Measurements from ENCODE around the gene SGF29.
"Not testable (repeated sequence)": the region's sequence is repeated elsewhere in the genome, so short reads cannot be mapped to it uniquely, and the experiment has no call there.

Gene SGF29

DNA sequence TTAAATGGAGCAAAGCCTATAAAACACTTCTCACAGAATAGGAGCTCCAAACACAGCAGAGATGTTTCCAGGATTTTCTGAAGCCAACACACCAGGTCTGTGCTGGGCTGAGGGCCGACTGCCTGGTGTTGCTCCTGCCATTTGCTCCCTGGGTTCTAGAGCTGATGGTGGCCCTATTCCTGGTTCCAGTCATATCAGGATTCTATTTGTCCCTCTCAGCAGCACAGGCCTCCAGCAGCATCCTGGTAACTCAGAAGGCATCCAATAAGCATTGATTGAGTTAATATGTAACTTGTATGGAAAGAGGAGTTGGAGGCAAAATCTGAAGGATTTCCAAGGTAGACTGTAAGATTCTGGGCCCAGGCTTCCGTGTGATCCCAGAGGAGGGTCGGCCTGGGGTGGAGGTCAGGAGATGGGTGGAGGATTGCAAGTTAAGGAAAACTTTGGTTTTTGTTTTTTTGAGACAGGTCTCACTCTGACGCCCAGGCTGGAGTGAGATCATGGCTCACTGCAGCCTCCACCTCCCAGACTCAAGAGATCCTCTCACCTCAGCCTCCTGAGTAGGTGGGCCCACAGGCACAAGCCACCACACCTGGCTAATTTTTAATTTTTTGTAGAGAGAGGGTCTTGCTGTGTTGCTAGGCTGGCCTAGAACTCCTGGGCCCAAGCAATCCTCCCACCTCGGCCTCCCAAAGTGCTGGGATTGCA, 20.6 kb upstream of the SGF29 start:
- DNase-seq (ENCODE audit: low read depth in 2 of 2): no peak

DNA sequence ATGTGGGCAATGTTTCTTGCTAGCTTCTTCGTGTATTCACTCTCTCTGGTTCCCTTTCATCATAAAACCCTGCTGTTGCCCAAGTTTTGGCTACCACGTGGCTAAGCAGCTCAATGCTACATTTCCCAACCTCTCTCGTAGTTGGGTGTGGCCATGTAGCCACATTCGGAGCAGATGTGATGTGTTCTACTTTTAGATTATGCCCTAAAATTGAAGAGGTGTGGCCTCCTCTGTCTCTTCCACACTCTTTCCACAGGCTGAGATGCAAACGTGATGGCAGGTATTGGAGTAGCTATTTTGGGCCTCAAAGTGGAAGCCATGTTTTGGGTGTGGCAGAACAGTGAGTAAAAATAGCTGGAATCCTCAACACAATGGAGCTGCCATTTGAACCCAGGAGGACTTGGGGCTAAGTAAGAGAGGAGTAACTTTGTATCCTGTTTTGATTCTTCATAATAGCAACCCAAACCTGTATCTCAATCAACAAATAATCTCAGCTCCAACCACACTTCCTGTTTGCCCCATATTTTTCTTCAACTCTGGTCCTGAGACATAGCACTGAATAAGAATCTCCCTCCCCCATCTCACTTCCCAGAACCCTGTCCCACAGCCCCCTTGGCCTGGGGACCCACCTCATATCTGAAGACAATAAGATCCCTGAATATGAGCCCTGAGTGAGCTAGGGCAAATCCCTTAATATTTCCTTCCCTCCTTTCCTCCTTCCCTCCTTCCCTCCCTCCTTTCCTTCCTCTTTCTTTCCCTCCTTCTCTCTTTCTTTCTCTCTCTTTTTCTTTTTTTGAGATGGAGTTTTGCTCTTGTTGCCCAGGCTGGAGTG, 19.0 kb upstream of the SGF29 start:
- DNase-seq (ENCODE audit: low read depth in 2 of 2): no peak

DNA sequence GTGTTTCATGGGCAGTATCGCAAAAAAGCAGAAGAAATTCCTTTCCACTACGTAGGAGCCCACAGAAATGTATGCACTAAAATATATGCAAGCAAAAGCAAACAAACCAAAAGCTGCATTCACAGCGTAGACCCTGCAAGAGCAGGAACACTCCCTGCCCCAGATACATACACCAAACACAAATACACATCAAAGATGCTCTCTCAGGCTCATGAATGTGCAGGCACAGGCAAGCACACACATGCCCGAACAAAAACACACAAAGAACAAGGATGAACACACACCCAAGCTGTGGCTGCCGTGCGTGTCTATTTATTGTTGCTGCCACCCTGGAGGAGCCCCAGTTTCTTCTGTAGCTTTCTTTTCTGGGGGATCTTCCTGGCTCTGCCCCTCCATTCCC, 16.6 kb upstream of the SGF29 start:
- DNase-seq (ENCODE audit: low read depth in 2 of 2): no peak

DNA sequence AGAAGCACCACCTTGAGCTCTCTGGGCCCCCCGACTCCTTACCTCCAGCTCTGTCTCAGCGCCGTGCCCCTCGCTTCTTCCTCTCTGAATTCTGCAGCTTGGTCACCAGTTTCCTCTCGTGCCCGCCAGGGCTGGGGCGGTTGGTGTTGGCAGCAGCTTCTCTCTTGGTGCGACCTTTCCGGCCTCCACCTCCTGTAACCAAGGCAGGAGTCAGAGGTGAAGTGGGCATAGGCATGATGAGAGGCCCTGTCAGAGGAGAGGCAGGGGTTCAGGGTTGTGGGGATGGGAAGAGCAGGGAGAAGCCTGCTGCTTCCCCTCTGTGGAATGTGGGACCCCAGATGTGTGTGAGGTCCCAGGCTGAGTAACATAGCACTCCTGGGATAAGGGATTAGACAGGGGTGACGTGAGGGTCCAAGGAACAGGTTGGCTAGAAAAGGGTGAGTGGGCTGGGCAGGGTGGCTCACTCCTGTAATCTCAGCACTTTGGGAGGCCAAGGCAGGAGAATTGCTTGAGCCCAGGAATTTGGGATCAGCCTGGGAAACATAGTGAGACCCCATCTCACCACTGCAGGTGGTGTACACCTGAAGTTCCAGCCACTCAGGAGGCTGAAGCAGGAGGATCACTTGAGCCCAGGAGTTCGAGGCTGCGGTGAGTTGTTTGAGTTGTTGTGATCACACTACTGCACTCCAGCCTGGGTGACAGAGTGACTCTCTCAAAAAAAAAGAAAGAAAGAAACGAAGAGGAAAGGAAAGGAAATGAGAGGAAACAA, 15.6 kb upstream of the SGF29 start:
- no peak for DNase-seq (ENCODE audit: low read depth in 2 of 2)

DNA sequence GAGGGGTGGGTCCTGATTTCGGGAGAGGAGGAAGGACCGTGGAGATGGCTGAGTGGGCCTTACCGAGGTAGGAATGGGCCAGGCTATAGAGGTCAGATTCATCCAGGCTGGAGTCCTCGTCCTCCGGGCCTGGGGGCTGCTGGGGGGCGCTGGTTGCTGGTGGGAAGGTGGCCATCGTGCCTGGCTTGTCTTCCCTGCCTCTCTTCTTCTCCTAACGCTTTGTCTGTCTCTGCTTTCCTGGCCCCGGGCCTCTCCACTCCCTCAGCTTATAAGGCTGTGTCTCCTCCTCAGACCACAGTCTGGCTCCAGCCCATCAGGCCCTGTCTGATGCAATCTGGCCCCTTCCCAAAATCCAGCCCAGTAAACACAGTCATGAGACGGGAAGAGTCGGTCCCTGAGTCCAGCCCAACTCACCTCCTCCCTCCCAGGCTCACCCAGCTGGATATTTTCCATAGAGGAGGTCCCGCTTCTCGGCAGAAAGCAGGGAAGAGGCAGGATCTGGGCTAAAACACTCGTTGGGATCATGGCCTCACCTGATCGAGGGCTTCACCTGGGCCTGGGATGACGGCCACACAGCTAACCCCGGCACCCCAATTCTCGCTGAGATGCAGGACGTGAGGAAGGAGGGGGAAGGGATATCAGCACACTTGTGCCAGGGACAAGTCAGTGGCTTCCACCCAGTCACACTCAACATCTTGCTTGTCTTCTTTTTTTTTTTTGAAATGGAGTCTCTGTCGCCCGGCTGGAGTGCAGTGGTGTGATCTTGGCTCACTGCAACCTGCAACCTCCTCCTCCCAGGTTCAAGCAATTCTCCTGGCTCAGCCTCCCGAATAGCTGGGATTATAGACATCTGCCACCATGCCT, 14.8 kb upstream of the SGF29 start, which contains the start of gene NUPR1:
Gene NUPR1 (minus strand): TSS at position 242 of the 864 bp plus-strand sequence. CDS start 67 bp downstream, at position 175.
- DNase-seq (ENCODE audit: low read depth in 2 of 2): no peak

DNA sequence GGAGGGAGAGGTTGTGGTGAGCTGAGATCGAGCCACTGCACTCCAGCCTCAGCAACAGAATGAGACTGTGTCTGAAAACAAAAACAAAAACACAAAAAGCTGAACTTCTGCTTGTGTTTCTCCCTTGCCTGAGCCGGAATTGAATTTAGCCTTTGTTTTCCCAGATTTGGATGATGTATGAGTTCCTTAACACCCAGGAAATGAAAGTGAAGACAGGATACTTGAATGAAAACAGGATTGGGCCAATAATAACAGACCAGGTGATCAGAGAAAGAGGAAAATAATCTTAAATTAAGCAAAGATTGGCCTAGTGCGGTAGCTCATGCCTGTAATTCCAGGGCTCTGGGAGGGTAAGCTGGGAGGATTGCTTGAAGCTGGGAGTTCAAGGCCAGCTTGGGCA, 13.4 kb upstream of the SGF29 start:
- no peak for DNase-seq (ENCODE audit: low read depth in 2 of 2)

DNA sequence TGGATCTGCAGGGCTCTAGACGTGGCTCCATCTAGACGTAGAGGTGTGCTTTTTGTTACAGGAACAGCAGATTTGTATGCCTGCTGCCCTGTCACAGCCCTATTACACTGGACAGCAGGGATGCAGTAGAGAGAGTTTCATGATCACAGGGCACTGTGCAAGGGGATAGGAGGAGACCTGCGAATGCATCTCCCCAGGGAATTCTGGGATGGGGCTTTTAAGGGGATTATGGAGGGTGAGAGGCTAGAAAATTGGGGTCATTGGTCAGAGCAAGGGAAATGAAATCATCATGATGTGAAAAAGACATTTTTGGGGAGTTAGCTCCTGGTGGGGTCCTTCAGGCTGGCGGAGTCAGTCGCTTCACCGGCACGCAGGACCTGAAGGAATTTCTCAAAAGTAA, 11.1 kb upstream of the SGF29 start:
- no peak for DNase-seq (ENCODE audit: low read depth in 2 of 2)

DNA sequence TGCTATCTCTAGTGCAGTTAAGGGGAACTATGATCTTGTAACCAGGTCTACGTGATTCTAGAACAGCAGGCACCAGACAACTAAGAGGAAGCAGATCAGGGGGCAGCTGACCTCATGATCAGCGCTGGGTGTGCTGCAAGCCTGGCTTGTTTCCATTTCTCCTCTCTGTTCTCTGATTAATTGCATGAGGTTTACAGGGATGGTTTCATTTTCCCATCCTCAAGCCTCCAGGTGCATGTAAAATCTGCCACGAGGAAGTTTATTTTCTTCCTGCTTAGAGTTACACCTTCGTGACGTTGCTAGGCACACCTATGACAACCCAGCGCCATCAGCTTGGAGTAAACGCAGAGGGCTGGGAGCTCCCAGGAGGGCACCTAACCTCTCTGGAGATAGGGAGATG, 10.6 kb upstream of the SGF29 start:
- no peak for DNase-seq (ENCODE audit: low read depth in 2 of 2)

DNA sequence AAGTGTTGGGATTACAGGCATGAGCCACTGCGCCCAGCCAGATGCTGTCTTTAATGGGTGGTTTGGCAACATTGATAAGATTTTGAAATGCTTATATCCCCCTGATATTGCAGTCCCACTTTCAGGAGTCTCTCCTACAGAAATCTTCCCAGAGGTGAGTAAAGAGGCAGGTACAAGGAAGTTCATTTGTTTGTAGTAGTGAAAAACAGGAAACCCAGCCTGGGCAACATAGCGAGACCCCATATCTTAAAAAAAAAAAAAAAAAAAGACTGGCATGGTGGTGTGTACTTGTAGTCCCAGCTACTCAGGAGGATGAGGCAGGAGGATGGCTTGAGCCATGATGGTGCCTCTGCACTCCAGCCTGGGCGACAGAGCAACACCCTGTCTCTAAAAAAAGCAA, 8.7 kb upstream of the SGF29 start:
- no peak for DNase-seq (ENCODE audit: low read depth in 2 of 2)

DNA sequence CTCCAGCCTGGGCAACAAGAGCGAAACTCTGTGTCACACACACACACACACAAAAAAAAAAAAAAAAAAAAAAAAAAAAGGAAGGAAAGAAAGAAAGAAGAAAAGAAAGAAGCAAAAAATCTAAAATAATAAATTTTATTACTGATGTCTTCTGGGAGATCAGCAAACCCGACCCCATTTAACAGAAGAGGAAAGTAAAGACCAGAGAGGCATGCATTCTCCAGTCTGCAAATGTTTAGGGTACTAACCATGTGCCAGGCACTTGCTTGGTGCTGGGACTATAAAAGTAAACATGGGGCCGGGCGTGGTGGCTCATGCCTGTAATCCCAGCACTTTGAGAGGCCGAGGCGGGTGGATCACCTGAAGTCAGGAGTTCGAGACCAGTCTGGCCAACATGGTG, 7.8 kb upstream of the SGF29 start:
- DNase-seq (ENCODE audit: low read depth in 2 of 2): not testable (repeated sequence)

DNA sequence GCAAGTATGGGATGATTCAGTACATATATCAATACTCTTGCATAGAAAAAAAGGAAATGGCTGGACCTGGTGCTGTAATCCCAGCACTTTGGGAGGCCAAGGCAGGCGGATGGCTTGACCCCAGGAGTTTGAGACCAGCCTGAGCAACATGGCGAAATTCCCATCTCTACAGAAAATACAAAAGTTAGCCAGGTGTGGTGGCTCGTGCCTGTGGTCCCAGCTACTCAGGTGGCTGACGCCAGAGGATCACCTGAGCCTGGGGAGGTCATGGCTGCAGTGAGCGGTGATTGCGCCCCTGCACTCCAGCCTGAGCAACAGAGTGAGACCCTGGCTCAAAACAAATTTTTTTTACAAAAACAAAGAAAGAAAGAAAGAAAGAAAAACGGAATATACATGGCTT, 7.1 kb upstream of the SGF29 start:
- DNase-seq (ENCODE audit: low read depth in 2 of 2): no peak

DNA sequence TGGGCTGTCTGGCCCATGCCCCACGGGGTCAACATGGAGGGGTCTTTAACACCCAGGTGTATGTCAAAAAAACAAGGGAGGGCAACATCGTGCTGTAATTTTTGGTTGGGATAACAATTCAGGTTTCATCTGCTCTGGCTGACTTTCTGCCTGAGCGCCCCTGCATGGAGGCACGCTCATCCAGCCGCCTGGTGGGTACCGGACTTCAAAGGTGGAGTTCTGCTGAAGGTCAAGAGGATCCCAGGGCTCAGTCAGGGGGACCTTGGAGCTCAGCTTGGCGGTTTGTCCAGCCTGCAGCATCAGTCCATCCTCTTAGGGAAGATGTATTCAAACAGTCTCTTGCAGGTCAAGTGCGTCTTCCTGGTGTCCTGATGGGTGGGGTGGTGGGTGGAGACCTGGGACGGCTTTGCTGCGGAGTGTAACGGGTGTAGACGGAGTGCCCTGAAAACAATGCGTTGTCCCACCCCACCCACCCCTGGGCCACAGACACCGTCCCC, 5.4 kb upstream of the SGF29 start:
- DNase-seq (ENCODE audit: low read depth in 2 of 2): no peak

DNA sequence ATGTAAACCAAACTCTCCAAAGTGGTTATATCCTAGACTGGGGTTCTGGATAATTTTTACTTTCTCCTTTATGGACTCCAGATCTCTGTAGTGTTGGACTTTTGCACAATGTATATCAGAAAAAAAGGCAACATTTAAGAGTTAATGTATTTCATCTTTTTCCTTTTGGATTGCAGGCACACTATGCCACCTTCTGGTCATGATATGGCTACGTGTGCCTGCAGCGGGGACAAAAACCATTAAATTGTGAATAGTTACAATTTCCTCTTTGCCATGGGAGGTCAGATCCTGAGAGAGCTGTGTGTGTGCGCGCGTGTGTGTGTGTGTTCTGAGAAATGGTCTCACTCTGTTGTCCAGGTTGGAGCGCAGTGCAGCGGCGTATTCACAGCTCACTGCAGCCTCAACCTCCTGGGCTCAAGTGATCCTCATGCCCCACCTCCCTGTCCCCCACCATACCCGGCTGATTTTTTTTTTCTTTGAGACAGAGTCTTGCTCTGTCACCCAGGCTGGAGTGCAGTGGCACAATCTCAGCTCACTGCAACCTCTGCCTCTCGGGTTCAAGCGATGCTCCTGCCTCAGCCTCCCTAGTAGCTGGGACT, 4.3 kb upstream of the SGF29 start:
- DNase-seq (ENCODE audit: low read depth in 2 of 2): no peak

DNA sequence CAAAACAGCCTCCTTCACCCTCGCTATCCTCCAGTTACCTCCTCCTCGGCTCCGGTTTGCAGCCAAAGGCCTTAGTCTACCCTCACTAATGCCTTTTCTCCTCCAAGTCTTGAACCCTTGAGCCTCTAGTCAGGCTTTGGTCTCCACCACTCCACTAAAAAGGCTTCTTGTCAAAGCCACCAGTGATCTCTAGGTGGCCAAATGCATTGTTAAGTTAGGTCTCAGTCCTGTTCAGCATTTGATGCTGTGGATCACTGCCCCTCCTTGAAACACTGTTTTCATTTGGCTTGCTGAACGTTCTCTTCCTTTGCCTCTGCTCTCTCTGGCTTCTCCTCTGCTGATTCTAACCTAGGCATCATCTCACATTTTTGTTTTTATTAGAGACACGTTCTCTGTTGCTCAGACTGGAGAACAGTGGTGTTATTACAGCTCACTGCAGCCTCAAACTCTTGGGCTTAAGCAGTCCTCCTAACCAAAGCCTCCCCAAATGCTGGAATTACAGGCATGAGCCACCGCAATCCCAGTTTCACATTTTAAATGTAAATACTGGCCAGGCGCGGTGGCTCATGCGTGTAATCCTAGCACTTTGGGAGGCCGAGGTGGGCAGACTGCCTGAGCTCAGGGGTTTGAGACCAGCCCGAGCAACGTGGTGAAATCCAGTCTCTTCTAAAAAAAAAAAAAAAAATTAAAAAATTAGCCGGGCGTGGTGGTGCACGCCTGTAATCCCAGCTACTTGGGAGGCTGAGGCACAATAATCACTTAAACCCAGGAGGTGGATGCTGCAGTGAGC, 1.1 kb downstream of the SGF29 start:
- no peak for DNase-seq (ENCODE audit: low read depth in 2 of 2)

DNA sequence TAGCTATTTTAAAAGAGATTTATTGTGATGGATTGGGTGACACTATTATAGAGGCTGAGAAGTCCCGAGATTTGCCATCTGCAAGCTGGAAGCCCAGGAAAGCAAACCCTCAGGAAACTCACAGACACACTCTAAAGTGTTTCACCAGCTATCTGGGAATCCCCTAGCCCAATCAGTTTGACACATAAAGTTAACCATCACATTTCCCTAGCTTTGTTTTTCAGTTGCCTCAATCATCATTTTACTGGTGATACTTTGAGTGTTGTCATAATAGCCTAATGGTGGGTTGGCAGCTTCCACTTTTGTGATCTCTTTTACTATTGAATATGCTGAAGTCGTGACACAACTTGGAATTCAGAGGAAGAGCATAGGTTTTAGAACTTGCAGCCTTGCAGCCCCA, 1.8 kb downstream of the SGF29 start:
- no peak for DNase-seq (ENCODE audit: low read depth in 2 of 2)

DNA sequence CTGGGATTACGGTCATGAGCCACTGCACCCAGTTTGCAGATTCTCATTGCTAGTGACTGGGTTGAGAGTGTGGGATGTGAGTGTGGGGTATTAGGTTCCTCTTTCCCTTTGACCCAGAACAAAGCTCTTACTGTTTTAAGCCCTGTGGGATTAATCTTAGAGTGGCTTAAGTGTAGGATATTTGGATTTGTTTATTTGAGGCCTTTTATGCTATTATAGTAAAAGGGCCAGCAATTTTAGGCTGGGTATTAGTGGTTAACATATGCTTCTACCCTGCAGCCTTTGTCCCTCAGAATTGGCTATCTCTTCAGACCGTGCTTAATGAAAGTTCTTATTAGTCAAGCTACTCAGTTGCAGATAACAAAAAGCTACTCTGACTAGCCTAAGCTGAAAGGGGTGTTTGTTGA, 3.2 kb downstream of the SGF29 start:
- DNase-seq (ENCODE audit: low read depth in 2 of 2): no peak

DNA sequence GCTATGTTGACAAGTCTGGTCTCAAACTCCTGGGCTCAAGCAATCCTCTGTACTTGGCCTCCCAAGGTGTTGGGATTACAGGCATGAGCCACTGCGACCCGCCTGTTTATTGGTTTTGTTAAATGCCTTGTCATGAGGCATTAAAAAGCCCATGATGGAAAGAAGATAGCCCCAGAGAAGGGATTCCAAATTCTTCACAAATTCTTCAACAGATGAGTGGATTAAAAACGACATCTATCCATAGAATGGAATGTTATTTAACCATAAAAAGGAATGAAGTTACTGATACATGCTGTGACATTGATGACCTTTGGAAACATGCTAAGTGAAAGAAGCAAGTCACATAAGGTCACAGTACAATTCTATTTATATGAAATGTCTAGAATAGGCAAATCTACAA, 4.7 kb downstream of the SGF29 start:
- DNase-seq (ENCODE audit: low read depth in 2 of 2): no peak

DNA sequence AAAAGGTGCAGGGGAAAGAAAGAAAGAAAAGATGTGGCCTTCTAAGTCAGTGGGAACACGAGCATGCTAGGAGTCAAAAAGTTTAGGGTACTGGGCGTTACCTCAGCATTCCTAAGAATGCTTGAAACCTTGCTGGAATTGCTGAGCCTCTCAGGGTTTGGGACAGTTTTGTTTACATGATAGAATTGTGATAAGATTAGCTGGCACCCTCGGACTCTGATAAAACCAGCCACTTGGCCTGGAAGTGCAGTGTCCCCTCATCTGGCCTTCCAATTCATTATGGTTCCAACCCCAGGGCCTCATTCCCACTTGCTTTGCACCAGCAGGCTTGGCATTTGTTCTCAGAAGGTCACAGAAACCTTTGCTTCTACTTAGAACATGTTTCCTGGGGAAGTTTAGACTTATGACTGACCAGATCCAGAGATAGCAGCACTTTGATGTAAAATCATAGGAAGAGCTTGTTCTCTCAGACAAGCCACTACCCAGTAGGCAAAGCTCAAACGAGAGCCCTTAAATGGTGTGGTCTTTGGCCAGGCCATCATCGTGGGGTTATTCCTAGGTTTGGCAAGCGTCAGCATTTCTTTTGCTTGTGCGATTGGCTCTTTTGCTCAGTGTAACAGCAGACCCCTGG, 8.0 kb downstream of the SGF29 start:
- DNase-seq (ENCODE audit: low read depth in 2 of 2): no peak

DNA sequence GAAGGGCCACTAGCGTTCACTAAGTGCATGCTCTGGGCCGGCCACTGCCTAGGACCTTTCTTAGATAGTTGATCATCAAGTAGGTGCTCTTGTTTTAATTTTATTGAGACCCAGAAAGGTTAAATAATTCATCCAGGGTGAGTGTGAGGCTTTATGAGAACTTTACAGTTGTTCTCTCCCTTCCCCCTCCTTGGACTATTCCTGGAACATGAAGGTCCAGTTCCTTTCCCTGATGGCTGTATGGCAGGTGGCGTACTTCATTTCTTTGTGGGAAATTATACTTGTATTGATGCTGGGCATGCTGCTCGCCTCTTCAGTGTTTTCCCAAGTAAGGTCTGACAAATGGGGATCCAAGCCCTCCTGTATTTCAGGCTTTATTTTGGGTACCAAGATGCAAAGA, 8.5 kb downstream of the SGF29 start:
- DNase-seq (ENCODE audit: low read depth in 2 of 2): no peak

DNA sequence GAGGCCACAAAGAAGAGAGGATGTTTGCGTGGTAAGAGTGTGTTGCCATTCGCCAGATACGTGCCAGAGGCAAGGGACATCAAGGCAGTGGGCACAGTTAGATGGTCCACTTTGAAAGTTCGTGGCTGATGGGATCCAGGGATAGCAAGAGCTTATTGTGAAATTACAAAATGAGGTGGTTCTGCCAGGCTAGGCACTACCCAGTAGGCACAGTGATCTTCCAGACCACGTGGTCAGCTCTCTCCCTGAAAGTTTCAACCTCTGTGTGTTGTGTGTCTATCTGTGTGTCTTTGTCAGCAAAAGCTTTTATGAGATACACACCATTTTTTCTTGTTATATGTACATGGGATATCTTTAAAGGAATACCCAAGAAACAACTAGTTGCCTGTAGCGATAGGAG, 9.5 kb downstream of the SGF29 start:
- no peak for DNase-seq (ENCODE audit: low read depth in 2 of 2)

Measured in activated CD4-positive, alpha-beta T cell treated with anti-CD3 and anti-CD28 coated beads for 24 hours (primary cell).